Esophagus muscularis mucosa (tissue), 4 donors: Measurements from ENCODE around the gene PIK3R6. TPM values are rescaled to one million over a fixed set of nuclear protein-coding genes. Genes with fewer than 3 reads are reported as not detected.

ENCODE experiments used
- DNase-seq: peaks from one replicate; pipeline ENCODE4 v3.0.0-alpha.2; 2017; ENCODE audit errors: extremely low spot score
- H3K27ac ChIP-seq, 4 donors: fragments of 200-600 bp; sonication (generic); replicated peaks in 1 of 4; 1 replicate in 3 of 4; 2 replicates in 1 of 4; pipeline ENCODE4 v1.5.1; 2016 to 2019; ENCODE audit warnings: mild to moderate bottlenecking in 1 of 4
- H3K27me3 ChIP-seq, 4 donors: fragments of 200-600 bp; sonication (generic); one replicate each; pipeline versions ENCODE4 v1.5.1 to v1.6.0; 2016 to 2019
- H3K36me3 ChIP-seq, 4 donors: fragments of 200-600 bp; sonication (generic); one replicate each; pipeline ENCODE4 v1.5.1; 2016 to 2019
- H3K4me1 ChIP-seq, 4 donors: fragments of 200-600 bp; sonication (generic); one replicate each; pipeline ENCODE4 v1.5.1; 2016 to 2019
- H3K4me3 ChIP-seq, 4 donors: fragments of 200-600 bp; sonication (generic); 1 replicate in 2 of 4; 2 replicates in 2 of 4; pipeline ENCODE4 v1.5.1; 2016 to 2019; ENCODE audit warnings: mild to moderate bottlenecking in 4 of 4, moderate library complexity in 1 of 4
- H3K9me3 ChIP-seq, 4 donors: fragments of 200-600 bp; sonication (generic); 1 replicate in 3 of 4; 2 replicates in 1 of 4; pipeline ENCODE4 v1.5.1; 2016 to 2019
- CTCF ChIP-seq, 3 experiments: fragments of 200-600 bp in 2 of 3; fragments of 450-650 bp in 1 of 3; sonication (generic) in 2 of 3; IDR thresholded peaks; one replicate each; pipeline ENCODE4 v1.5.1; 2017 to 2019; ENCODE audit warnings: antibody characterized with exemption in 3 of 3, mild to moderate bottlenecking in 2 of 3, moderate library complexity in 1 of 3
- EP300 ChIP-seq: sonication (generic); formaldehyde crosslinking; IDR thresholded peaks from one replicate; pipeline ENCODE4 v1.6.1; 2017; ENCODE audit warnings: antibody characterized with exemption
- POLR2A ChIP-seq: fragments of 450-650 bp; IDR thresholded peaks from one replicate; pipeline ENCODE4 v1.6.1; 2017; ENCODE audit warnings: antibody characterized with exemption, moderate library complexity, mild to moderate bottlenecking, low read depth
- POLR2AphosphoS5 ChIP-seq, 2 donors: sonication (generic); formaldehyde crosslinking; IDR thresholded peaks; one replicate each; pipeline ENCODE4 v1.6.1; 2017; ENCODE audit warnings: antibody characterized with exemption in 2 of 2
- WGBS: methylation state at CpG from one replicate; pipeline ENCODE4 v1.1.5; 2018; 5-methylcytosine and 5-hydroxymethylcytosine counted together
- intact Hi-C: fragments of 100-400 bp; cut with DNase I; formaldehyde crosslinking; loops from one replicate; pipeline ENCODE4 v1.15.1; 2023
- total RNA-seq, 4 donors: library from RNA; depleted of rRNA; stranded (reverse); fragments of >200 nt; gene quantifications; one replicate each; pipeline versions ENCODE4 v1.1.0 to v1.2.1, GENCODE V29; 2016

The PIK3R6 gene
- total RNA-seq, 4 donors from 2014 or later, result 0.52 to 3.3 (median 1.8) TPM

DNA sequence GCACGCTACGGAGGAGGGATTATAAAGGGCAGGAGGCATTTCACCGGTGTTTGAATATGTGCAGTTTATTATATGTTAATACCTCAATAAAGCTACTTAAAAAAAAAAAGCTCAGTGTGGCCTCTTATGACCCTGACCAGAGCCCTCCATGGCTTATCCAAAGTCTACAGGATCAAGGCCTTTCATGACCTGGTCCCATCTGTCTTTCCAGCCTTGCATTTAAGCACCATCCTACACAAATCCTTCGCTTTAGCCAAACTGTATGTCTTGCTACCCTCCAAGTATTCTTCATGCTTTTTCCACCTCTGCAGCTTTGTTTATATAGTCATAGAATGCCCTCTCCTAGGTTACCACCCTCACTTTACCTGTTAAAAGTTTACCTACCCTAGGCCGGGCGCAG is 74.8 kb downstream of the PIK3R6 start:
- 65% methylated on average over 6 of the region's 6 CpGs for WGBS
- TF ChIP-seq POLR2AphosphoS5 (IDR thresholded peaks at IDR 0.05) (no peak), EP300 (no peak), POLR2A (no peak), CTCF (IDR thresholded peaks at IDR 0.05) (no peak)
- intact Hi-C loops, result no loop called here
- Histone ChIP-seq H3K9me3 (peaks cover 0 to 16% (median 12%) of the 10 kb centered on the region in 4 donors), H3K4me3 (no peak overlapping the region), H3K27ac (no peak overlapping the region), H3K36me3 (no peaks in the 10 kb centered on the region), H3K27me3 (peaks cover 0 to 5% (median 0%) of the 10 kb centered on the region in 4 donors), H3K4me1 (no peaks in the 10 kb centered on the region)
- peak; percentile 55 for DNase-seq

GRCh38 chr17:8791910-8792270 is 75.6 kb downstream of the PIK3R6 start:
- 81% methylated on average over 2 of the region's 2 CpGs for WGBS
- no peaks in the 10 kb centered on the region for H3K27me3 ChIP-seq
- no peak overlapping the region for H3K27ac ChIP-seq
- peaks cover 0 to 16% (median 12%) of the 10 kb centered on the region in 4 donors for H3K9me3 ChIP-seq
- TF ChIP-seq EP300 (no peak), CTCF (IDR thresholded peaks at IDR 0.05) (no peak), POLR2AphosphoS5 (IDR thresholded peaks at IDR 0.05) (no peak), POLR2A (no peak)
- no peak overlapping the region for H3K4me3 ChIP-seq
- no peaks in the 10 kb centered on the region for H3K36me3 ChIP-seq
- no peaks in the 10 kb centered on the region for H3K4me1 ChIP-seq
- intact Hi-C loops, result no loop called here
- peak; percentile 24 for DNase-seq

DNA sequence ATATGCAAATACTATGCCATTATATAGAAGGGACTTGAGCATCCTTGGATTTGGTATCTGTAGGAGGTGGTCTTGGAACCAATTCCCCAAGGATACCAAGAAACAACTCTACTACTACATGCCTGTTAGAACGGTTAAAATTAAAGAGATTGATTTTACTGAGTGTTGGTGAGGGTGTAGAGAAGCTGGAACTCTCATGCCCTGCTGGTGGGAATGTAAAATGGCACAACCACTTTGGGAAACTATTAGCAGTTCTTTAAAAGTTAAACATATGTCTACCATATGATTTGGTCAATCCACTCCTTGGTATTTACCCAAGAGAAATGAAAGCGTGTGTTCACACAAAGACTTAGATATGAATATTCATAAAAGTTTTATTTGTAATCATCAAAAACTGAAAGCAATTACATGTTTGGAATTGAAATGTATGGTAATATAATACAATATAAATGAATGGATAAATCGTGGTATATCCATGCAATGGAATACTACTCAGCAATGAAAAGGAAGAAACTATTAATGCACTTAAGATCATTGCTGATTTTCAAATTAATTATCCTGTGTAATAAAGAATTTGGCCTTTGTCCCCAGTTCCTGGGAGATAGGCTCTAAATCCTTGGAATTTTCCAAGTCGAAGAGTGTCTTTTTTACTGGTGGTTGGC is 76.1 kb downstream of the PIK3R6 start:
- no peak overlapping the region for H3K27ac ChIP-seq
- WGBS, result 68% methylated on average over 4 of the region's 4 CpGs
- no peak for DNase-seq
- no peak overlapping the region for H3K4me3 ChIP-seq
- no peaks in the 10 kb centered on the region for H3K36me3 ChIP-seq
- intact Hi-C loops, result no loop called here
- H3K4me1 ChIP-seq, result no peaks in the 10 kb centered on the region
- TF ChIP-seq POLR2AphosphoS5 (IDR thresholded peaks at IDR 0.05) (no peak), POLR2A (no peak), CTCF (IDR thresholded peaks at IDR 0.05) (no peak)
- peaks cover 0 to 16% (median 12%) of the 10 kb centered on the region in 4 donors for H3K9me3 ChIP-seq
- H3K27me3 ChIP-seq, result no peaks in the 10 kb centered on the region

- intact Hi-C loops, result no loop called here
- Histone ChIP-seq H3K4me1 (peaks cover 0 to 7% (median 3%) of the 10 kb centered on the region in 4 donors), H3K36me3 (no peaks in the 10 kb centered on the region), H3K27ac (no peak overlapping the region), H3K4me3 (no peak overlapping the region), H3K9me3 (peaks cover 0 to 16% (median 12%) of the 10 kb centered on the region in 4 donors), H3K27me3 (no peaks in the 10 kb centered on the region)
- 83% methylated on average over 10 of the region's 10 CpGs for WGBS
- no peak for TF ChIP-seq POLR2AphosphoS5 (IDR thresholded peaks at IDR 0.05)
- no peak for TF ChIP-seq EP300
- no peak for TF ChIP-seq POLR2A
- no peak for TF ChIP-seq CTCF (IDR thresholded peaks at IDR 0.05)
- peak; percentile 70 for DNase-seq
These were observed 77.7 kb downstream of the PIK3R6 start for GRCh38 chr17:8789743-8790142.

- Histone ChIP-seq H3K9me3 (peaks cover 0 to 16% (median 12%) of the 10 kb centered on the region in 4 donors), H3K27me3 (no peaks in the 10 kb centered on the region), H3K36me3 (no peaks in the 10 kb centered on the region), H3K4me1 (peaks cover 0 to 7% (median 3%) of the 10 kb centered on the region in 4 donors), H3K27ac (no peak overlapping the region), H3K4me3 (no peak overlapping the region)
- no peak for TF ChIP-seq POLR2A
- TF ChIP-seq CTCF (IDR thresholded peaks at IDR 0.05), result no peak
- TF ChIP-seq POLR2AphosphoS5 (IDR thresholded peaks at IDR 0.05), result no peak
- no peak for TF ChIP-seq EP300
- 89% methylated on average over 2 of the region's 2 CpGs for WGBS
- peak; percentile 10 for DNase-seq
- intact Hi-C loops, result no loop called here
These were observed 78.5 kb downstream of the PIK3R6 start for GRCh38 chr17:8788998-8789397.
